ENCODE measurements around the gene ITGA6. TPM values are rescaled to one million over a fixed set of nuclear protein-coding genes. Genes with fewer than 3 reads are reported as not detected.

The ITGA6 gene
- total RNA-seq, 4 donors from 2014 or later = 34.8 to 66.6 (median 52.7) TPM

DNA sequence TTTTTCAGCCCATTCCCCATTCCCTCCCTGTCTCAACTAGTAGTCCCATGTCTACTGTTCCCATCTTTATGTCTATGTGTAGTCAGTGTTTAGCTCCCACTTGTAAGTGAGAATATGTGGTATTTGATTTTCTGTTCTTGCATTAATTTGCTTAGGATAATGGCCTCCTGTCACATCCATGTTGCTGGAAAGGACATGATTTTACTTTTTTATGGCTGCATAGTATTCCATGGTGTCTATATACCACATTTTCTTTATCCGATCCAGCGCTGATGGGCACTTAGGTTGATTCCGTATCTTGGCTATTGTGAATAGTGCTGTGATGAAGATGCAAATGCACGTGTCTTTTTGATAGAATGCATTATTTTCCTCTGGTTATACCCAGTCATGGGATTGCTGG, 21.7 kb upstream of the ITGA6 start:
- Histone ChIP-seq H3K27ac (no peak overlapping the region), H3K9me3 (no peaks in the 10 kb centered on the region), H3K36me3 (no peaks in the 10 kb centered on the region), H3K4me1 (no peaks in the 10 kb centered on the region), H3K27me3 (no peaks in the 10 kb centered on the region), H3K4me3 (replicated peaks in 1 of 3) (no peak overlapping the region)
- WGBS, 2 donors = 72 to 76% methylated on average over 4 of the region's 4 CpGs
- no peak for TF ChIP-seq CTCF (IDR thresholded peaks at IDR 0.05)
- no peak for TF ChIP-seq POLR2A (IDR thresholded peaks at IDR 0.05)
- no peak for DNase-seq
- intact Hi-C loops (cut with DNase I) = no loop called here

- no peak overlapping the region for H3K4me3 ChIP-seq (replicated peaks in 1 of 3)
- H3K9me3 ChIP-seq = no peaks in the 10 kb centered on the region
- DNase-seq = no peak
- no peak overlapping the region for H3K27ac ChIP-seq
- TF ChIP-seq CTCF (IDR thresholded peaks at IDR 0.05) (no peak), POLR2A (IDR thresholded peaks at IDR 0.05) (no peak)
- WGBS, 2 donors = 61 to 64% methylated on average over 4 of the region's 4 CpGs
- no peaks in the 10 kb centered on the region for H3K4me1 ChIP-seq
- intact Hi-C loops (cut with DNase I) = no loop called here
- H3K36me3 ChIP-seq = no peaks in the 10 kb centered on the region
- no peaks in the 10 kb centered on the region for H3K27me3 ChIP-seq
Observed at GRCh38 chr2:172408143-172408766, 19.1 kb upstream of the ITGA6 start.

- H3K36me3 ChIP-seq = no peaks in the 10 kb centered on the region
- no peak overlapping the region for H3K4me3 ChIP-seq (replicated peaks in 1 of 3)
- TF ChIP-seq POLR2A (IDR thresholded peaks at IDR 0.05) = no peak
- WGBS, 2 donors = 65 to 77% methylated on average over 1 of the region's 1 CpG
- no peak for DNase-seq
- H3K4me1 ChIP-seq = no peaks in the 10 kb centered on the region
- H3K9me3 ChIP-seq = no peaks in the 10 kb centered on the region
- H3K27ac ChIP-seq = no peak overlapping the region
- intact Hi-C loops (cut with DNase I) = no loop called here
- no peaks in the 10 kb centered on the region for H3K27me3 ChIP-seq
Observed at GRCh38 chr2:172409042-172409441, 18.3 kb upstream of the ITGA6 start.

DNA sequence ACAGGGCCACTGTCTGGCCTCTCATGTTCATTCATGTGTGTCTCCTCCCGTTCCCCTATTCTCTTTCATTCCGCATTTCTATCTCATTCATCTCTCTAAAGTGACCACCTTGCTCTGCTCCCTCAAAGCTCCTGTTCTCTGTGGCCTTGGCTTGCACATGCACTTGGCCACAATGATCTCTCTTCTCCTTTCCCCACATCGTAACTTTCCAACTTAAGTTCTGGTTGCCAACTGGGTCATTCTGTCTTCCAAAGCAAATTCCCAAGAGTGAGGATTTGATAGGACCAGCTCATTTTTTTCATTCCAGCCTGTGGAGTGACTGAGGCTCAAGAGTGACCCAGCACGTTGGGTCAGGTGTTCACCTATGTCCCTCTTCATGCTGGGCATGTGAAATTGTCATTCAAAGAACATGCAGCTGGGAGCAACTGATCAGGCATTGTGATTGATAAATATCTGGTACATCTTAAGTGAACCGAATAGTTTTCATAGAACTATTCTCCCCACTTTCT, 14.3 kb upstream of the ITGA6 start:
- Histone ChIP-seq H3K9me3 (no peaks in the 10 kb centered on the region), H3K4me1 (no peaks in the 10 kb centered on the region), H3K27me3 (no peaks in the 10 kb centered on the region), H3K36me3 (no peaks in the 10 kb centered on the region), H3K27ac (no peak overlapping the region), H3K4me3 (replicated peaks in 1 of 3) (no peak overlapping the region)
- TF ChIP-seq POLR2A (IDR thresholded peaks at IDR 0.05) (no peak), CTCF (IDR thresholded peaks at IDR 0.05) (no peak)
- DNase-seq = peak; percentile 7 to 15
- 46 to 49% methylated on average over 5 of the region's 5 CpGs for WGBS, 2 donors
- intact Hi-C loops (cut with DNase I) = no loop called here

- TF ChIP-seq CTCF (IDR thresholded peaks at IDR 0.05) (no peak), POLR2A (IDR thresholded peaks at IDR 0.05) (no peak)
- Histone ChIP-seq H3K36me3 (no peaks in the 10 kb centered on the region), H3K27ac (no peak overlapping the region), H3K27me3 (no peaks in the 10 kb centered on the region), H3K4me1 (no peaks in the 10 kb centered on the region), H3K9me3 (no peaks in the 10 kb centered on the region), H3K4me3 (replicated peaks in 1 of 3) (no peak overlapping the region)
- no peak for DNase-seq
- WGBS, 2 donors = 47 to 58% methylated on average over 4 of the region's 4 CpGs
- intact Hi-C loops (cut with DNase I) = no loop called here
Observed at GRCh38 chr2:172415157-172415864, 12.1 kb upstream of the ITGA6 start.

All from thyroid gland (tissue), 4 donors.